Central memory CD8-positive, alpha-beta T cell (primary cell): ENCODE data around the gene PGS1.

Source experiments
- ATAC-seq: fragments of 150-1000 bp; cut with Tn5 transposase; replicated peaks from 2 replicates; pipeline ENCODE4 v1.10.0; 2022; ENCODE audit warnings: mild to moderate bottlenecking, moderate FRiP score, moderate number of reproducible peaks; ENCODE audit not compliant: poor library complexity, severe bottlenecking; ENCODE audit errors: extremely low read depth
- DNase-seq, 2 donors: peaks; one replicate each; pipeline ENCODE4 v3.0.0; 2021; ENCODE audit warnings: low spot score in 2 of 2
- H3K27ac Mint-ChIP-seq: one replicate; pipeline ENCODE4 v1.8.0; 2022; ENCODE audit warnings: low read depth, mild to moderate bottlenecking, moderate library complexity, mixed read lengths
- H3K27me3 Mint-ChIP-seq: one replicate; pipeline ENCODE4 v1.8.0; 2022; ENCODE audit warnings: mixed read lengths
- H3K36me3 Mint-ChIP-seq: one replicate; pipeline ENCODE4 v1.8.0; 2022; ENCODE audit warnings: mild to moderate bottlenecking, moderate library complexity, mixed read lengths; ENCODE audit not compliant: insufficient read depth
- H3K4me1 Mint-ChIP-seq: one replicate; pipeline ENCODE4 v1.8.0; 2022; ENCODE audit warnings: mixed read lengths
- H3K4me3 Mint-ChIP-seq: one replicate; pipeline ENCODE4 v1.8.0; 2022; ENCODE audit warnings: mild to moderate bottlenecking, moderate library complexity, mixed read lengths
- H3K9me3 Mint-ChIP-seq: one replicate; pipeline ENCODE4 v1.8.0; 2022; ENCODE audit warnings: mixed read lengths

The PGS1 gene

GRCh38 chr17:78414178-78415162, 36.0 kb downstream of the PGS1 start:
- H3K4me1 Mint-ChIP-seq = peaks cover 45% of the 10 kb centered on the region
- ATAC-seq (peak; percentile 69), DNase-seq (no peak)
- H3K9me3 Mint-ChIP-seq = no peaks in the 10 kb centered on the region
- H3K27ac Mint-ChIP-seq = peak overlapping the region; percentile 69
- peaks cover 15% of the 10 kb centered on the region for H3K36me3 Mint-ChIP-seq
- H3K4me3 Mint-ChIP-seq = peak overlapping the region; percentile 55
- no peaks in the 10 kb centered on the region for H3K27me3 Mint-ChIP-seq

- no peaks in the 10 kb centered on the region for H3K9me3 Mint-ChIP-seq
- H3K36me3 Mint-ChIP-seq = peaks cover 21% of the 10 kb centered on the region
- H3K4me1 Mint-ChIP-seq = peaks cover 39% of the 10 kb centered on the region
- no peak overlapping the region for H3K4me3 Mint-ChIP-seq
- H3K27ac Mint-ChIP-seq = peak overlapping the region; percentile 82
- H3K27me3 Mint-ChIP-seq = no peaks in the 10 kb centered on the region
- ATAC-seq (no peak), DNase-seq (no peak)
Measured at GRCh38 chr17:78415821-78416711, 37.6 kb downstream of the PGS1 start.

- H3K36me3 Mint-ChIP-seq = peaks cover 28% of the 10 kb centered on the region
- H3K4me1 Mint-ChIP-seq = peaks cover 33% of the 10 kb centered on the region
- no peaks in the 10 kb centered on the region for H3K27me3 Mint-ChIP-seq
- H3K4me3 Mint-ChIP-seq = no peak overlapping the region
- H3K27ac Mint-ChIP-seq = peak overlapping the region; percentile 82
- ATAC-seq = no peak
- no peaks in the 10 kb centered on the region for H3K9me3 Mint-ChIP-seq
- no peak for DNase-seq
Measured at GRCh38 chr17:78416791-78417530, 38.5 kb downstream of the PGS1 start.

GRCh38 chr17:78417531-78417909, 39.1 kb downstream of the PGS1 start:
- no peak overlapping the region for H3K4me3 Mint-ChIP-seq
- H3K4me1 Mint-ChIP-seq = peaks cover 28% of the 10 kb centered on the region
- H3K27me3 Mint-ChIP-seq = no peaks in the 10 kb centered on the region
- no peaks in the 10 kb centered on the region for H3K9me3 Mint-ChIP-seq
- peaks cover 30% of the 10 kb centered on the region for H3K36me3 Mint-ChIP-seq
- ATAC-seq (no peak), DNase-seq (no peak)
- H3K27ac Mint-ChIP-seq = peak overlapping the region; percentile 82

- DNase-seq (no peak), ATAC-seq (no peak)
- no peak overlapping the region for H3K27ac Mint-ChIP-seq
- no peaks in the 10 kb centered on the region for H3K9me3 Mint-ChIP-seq
- H3K27me3 Mint-ChIP-seq = no peaks in the 10 kb centered on the region
- peaks cover 18% of the 10 kb centered on the region for H3K4me1 Mint-ChIP-seq
- H3K36me3 Mint-ChIP-seq = peaks cover 29% of the 10 kb centered on the region
- no peak overlapping the region for H3K4me3 Mint-ChIP-seq
Measured at GRCh38 chr17:78418326-78419026, 40.0 kb downstream of the PGS1 start.

GRCh38 chr17:78419970-78420815, 41.7 kb downstream of the PGS1 start:
- ATAC-seq (no peak), DNase-seq (no peak)
- Mint-ChIP-seq H3K4me1 (peaks cover under 1% of the 10 kb centered on the region), H3K27me3 (no peaks in the 10 kb centered on the region), H3K4me3 (no peak overlapping the region), H3K27ac (no peak overlapping the region), H3K9me3 (no peaks in the 10 kb centered on the region), H3K36me3 (peaks cover 29% of the 10 kb centered on the region)

- Mint-ChIP-seq H3K27me3 (no peaks in the 10 kb centered on the region), H3K4me1 (no peaks in the 10 kb centered on the region), H3K4me3 (no peak overlapping the region), H3K27ac (no peak overlapping the region), H3K9me3 (no peaks in the 10 kb centered on the region), H3K36me3 (peaks cover 27% of the 10 kb centered on the region)
- no peak for ATAC-seq
- DNase-seq = no peak
Measured at GRCh38 chr17:78421084-78421533, 42.7 kb downstream of the PGS1 start.

GRCh38 chr17:78421534-78422266, 43.3 kb downstream of the PGS1 start:
- Mint-ChIP-seq H3K27ac (no peak overlapping the region), H3K36me3 (peaks cover 30% of the 10 kb centered on the region), H3K4me1 (no peaks in the 10 kb centered on the region), H3K4me3 (no peak overlapping the region), H3K27me3 (no peaks in the 10 kb centered on the region), H3K9me3 (no peaks in the 10 kb centered on the region)
- ATAC-seq (peak; percentile 68), DNase-seq (peak; percentile 52 to 67)

GRCh38 chr17:78422267-78422605, 43.8 kb downstream of the PGS1 start:
- Mint-ChIP-seq H3K4me3 (no peak overlapping the region), H3K9me3 (no peaks in the 10 kb centered on the region), H3K36me3 (peaks cover 32% of the 10 kb centered on the region), H3K27ac (no peak overlapping the region), H3K27me3 (no peaks in the 10 kb centered on the region), H3K4me1 (no peaks in the 10 kb centered on the region)
- DNase-seq = no peak
- ATAC-seq = no peak

- peaks cover 34% of the 10 kb centered on the region for H3K36me3 Mint-ChIP-seq
Measured at GRCh38 chr17:78422872-78423588, 44.6 kb downstream of the PGS1 start.

More at GRCh38 chr17:78422872-78423588, 44.6 kb downstream of the PGS1 start:
- H3K4me1 Mint-ChIP-seq = no peaks in the 10 kb centered on the region
- DNase-seq (no peak), ATAC-seq (no peak)
- no peaks in the 10 kb centered on the region for H3K9me3 Mint-ChIP-seq
- no peak overlapping the region for H3K27ac Mint-ChIP-seq
- H3K4me3 Mint-ChIP-seq = no peak overlapping the region
- H3K27me3 Mint-ChIP-seq = no peaks in the 10 kb centered on the region
